ENCODE measurements around the gene SNTB2.

GRCh38 chr16:69270831-69271230 lies 83.9 kb downstream of the SNTB2 start:
- no peak for TF ChIP-seq POLR2A (IDR thresholded peaks at IDR 0.05)
- TF ChIP-seq CTCF (IDR thresholded peaks at IDR 0.05): no peak
